Lower lobe of right lung (tissue), 2 donors: ENCODE data around the gene LAMA3. TPM values are rescaled to one million over a fixed set of nuclear protein-coding genes. Genes with fewer than 3 reads are reported as not detected.

Experiments used
- ATAC-seq, 2 donors: fragments of 200-7000 bp; cut with Tn5 transposase; one replicate each; pipeline ENCODE4 v1.9.1; 2020 to 2022; ENCODE audit warnings: mild to moderate bottlenecking in 2 of 2, moderate library complexity in 2 of 2
- DNase-seq: peaks from one replicate; pipeline ENCODE4 v3.0.0-alpha.2; 2020
- H3K27ac ChIP-seq: fragments of 200-600 bp; one replicate; pipeline ENCODE4 v1.8.0; 2022
- H3K27me3 ChIP-seq: fragments of 200-600 bp; one replicate; pipeline ENCODE4 v1.8.0; 2022; ENCODE audit warnings: low read depth
- H3K36me3 ChIP-seq: fragments of 200-600 bp; one replicate; pipeline ENCODE4 v1.8.0; 2022; ENCODE audit warnings: mild to moderate bottlenecking
- H3K4me1 ChIP-seq: fragments of 200-600 bp; one replicate; pipeline ENCODE4 v1.8.0; 2022
- H3K4me3 ChIP-seq: fragments of 200-600 bp; one replicate; pipeline ENCODE4 v1.8.0; 2022; ENCODE audit warnings: mild to moderate bottlenecking
- H3K9me3 ChIP-seq: fragments of 200-600 bp; one replicate; pipeline ENCODE4 v1.8.0; 2022
- intact Hi-C: fragments of 100-400 bp; cut with DNase I; formaldehyde crosslinking; loops from one replicate; pipeline ENCODE4 v1.11.0; 2022
- total RNA-seq: library from RNA; stranded (reverse); fragmentation: NEBNext Ultra II Directional; extraction: Animal tissue kit (Norgen Biotek cat#: 25700); gene quantifications from one replicate; pipeline ENCODE4 v1.2.1, GENCODE V29; 2021
- TF ChIP-seq, protein P1 (sequence below): fragments of 200-600 bp; IDR thresholded peaks from one replicate; pipeline ENCODE4 v1.8.0; 2022; ENCODE audit warnings: antibody characterized with exemption, mild to moderate bottlenecking
- donor health status: DM: no; HTN: yes; CAD: no; lungs with severe emphysema.

Gene LAMA3
- total RNA-seq, 1 donor from 2014 or later, result 89.1 TPM

DNA sequence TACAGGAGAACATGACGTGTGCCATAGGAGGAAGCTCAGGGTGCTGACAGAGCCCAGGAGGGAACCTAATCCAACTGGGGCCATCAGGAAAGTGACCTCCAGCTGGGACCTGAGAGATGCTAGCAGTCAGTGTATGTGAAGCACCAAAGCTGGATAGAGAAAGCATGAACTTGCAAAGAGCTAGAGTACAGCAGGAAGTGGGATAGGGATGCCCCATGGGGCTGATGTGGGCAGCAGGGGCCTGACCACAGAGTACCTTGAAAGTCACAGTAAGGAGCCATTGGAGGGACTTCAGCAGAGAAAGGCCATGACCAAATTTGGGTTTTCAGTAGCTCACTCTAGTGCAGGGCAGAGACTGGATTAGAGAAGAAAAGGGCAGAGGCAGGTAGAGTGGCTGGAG, 233.7 kb downstream of the LAMA3 start:
- no peaks in the 10 kb centered on the region for H3K4me1 ChIP-seq
- H3K9me3 ChIP-seq, result no peaks in the 10 kb centered on the region
- no peak overlapping the region for H3K4me3 ChIP-seq
- no peaks in the 10 kb centered on the region for H3K27me3 ChIP-seq
- peaks cover 9% of the 10 kb centered on the region for H3K36me3 ChIP-seq
- TF ChIP-seq, protein P1, sequence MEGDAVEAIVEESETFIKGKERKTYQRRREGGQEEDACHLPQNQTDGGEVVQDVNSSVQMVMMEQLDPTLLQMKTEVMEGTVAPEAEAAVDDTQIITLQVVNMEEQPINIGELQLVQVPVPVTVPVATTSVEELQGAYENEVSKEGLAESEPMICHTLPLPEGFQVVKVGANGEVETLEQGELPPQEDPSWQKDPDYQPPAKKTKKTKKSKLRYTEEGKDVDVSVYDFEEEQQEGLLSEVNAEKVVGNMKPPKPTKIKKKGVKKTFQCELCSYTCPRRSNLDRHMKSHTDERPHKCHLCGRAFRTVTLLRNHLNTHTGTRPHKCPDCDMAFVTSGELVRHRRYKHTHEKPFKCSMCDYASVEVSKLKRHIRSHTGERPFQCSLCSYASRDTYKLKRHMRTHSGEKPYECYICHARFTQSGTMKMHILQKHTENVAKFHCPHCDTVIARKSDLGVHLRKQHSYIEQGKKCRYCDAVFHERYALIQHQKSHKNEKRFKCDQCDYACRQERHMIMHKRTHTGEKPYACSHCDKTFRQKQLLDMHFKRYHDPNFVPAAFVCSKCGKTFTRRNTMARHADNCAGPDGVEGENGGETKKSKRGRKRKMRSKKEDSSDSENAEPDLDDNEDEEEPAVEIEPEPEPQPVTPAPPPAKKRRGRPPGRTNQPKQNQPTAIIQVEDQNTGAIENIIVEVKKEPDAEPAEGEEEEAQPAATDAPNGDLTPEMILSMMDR, result no peak
- no peak overlapping the region for H3K27ac ChIP-seq
- DNase-seq (no peak), ATAC-seq (no peak)
- intact Hi-C loops, result no loop called here

DNA sequence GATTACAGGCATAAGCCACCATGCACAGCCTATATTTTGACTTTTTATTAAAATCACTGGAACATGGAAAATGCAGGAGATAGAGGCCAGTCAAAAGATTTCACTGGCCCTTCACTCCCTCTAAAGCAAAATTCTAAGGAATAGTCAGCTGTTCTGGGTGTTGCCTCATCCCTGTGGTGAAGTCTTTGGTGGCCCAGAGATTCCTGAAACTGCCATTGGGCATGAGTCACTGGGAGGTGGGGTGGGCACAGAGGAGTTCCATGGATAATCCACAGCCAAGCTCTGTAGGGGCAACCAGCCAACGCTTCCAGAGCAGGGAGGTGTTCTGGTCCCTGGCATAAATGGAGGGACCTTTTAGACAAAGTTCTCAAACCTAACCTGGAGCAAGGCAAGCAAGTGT, 235.6 kb downstream of the LAMA3 start:
- Histone ChIP-seq H3K27ac (no peak overlapping the region), H3K4me1 (no peaks in the 10 kb centered on the region), H3K36me3 (peaks cover 15% of the 10 kb centered on the region), H3K4me3 (no peak overlapping the region), H3K27me3 (no peaks in the 10 kb centered on the region), H3K9me3 (no peaks in the 10 kb centered on the region)
- no peak for DNase-seq
- TF ChIP-seq, protein P1, result no peak
- intact Hi-C loops, result no loop called here
- ATAC-seq, result peak in 1 of 2 donors; percentile 23

DNA sequence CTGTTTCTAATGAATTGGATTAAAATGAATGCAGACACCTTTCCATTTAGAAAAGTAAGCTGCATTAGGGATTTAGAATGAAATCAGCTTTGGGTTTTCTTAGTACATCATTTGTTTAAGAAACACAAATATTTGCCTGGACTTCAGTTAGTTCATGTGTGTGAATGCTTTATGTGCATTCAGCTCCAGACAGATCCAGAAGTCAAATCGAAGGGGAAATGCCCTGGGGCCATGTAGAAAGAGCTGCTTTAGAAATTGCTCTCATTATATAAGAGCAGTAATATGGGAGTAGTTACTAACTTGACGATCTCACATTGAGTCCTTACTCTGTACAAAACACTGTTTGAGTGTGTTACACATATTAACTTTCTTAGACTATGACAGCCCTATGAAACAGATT, 237.3 kb downstream of the LAMA3 start:
- Histone ChIP-seq H3K27ac (no peak overlapping the region), H3K36me3 (peaks cover 15% of the 10 kb centered on the region), H3K4me1 (no peaks in the 10 kb centered on the region), H3K9me3 (no peaks in the 10 kb centered on the region), H3K4me3 (no peak overlapping the region), H3K27me3 (no peaks in the 10 kb centered on the region)
- TF ChIP-seq, protein P1, result no peak
- DNase-seq (no peak), ATAC-seq (no peak)
- intact Hi-C loops, result no loop called here

DNA sequence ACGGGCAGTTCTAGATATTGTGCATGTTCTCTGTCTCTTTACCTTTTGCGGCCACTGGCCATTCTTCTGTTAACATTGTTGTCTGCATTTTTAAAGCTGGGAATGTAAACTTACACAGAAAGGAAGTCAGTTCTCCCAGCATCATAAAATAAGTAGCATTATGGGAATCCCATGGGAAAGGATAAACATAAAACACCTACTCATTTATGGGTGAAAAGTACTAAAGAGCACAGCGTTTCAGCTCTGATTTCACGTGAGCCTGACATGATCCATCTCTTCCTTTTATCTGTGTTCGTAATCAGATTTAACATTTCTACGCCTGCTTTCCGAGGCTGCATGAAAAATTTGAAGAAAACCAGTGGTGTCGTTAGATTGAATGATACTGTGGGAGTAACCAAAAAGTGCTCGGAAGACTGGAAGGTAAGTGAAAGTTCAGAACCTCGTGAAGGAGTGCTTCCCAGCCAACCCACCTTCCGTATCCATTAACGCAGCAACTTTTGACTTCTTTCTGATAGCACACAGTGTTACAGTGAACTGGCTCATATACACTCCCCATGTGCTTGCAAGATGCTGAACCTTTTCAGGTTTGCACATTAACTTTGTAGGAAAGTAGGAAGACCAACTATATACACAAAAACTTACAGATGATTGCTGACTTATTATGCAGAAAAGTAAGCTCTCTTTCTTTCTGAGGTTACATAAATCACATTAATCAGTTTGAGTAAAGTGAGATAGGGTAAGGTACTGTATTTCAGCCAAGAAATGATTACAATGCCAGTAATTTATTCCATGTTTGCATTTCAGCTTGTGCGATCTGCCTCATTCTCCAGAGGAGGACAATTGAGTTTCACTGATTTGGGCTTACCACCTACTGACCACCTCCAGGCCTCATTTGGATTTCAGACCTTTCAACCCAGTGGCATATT, 238.8 kb downstream of the LAMA3 start:
- DNase-seq (no peak), ATAC-seq (no peak)
- H3K4me1 ChIP-seq, result no peaks in the 10 kb centered on the region
- TF ChIP-seq, protein P1, result no peak
- no peaks in the 10 kb centered on the region for H3K27me3 ChIP-seq
- no peak overlapping the region for H3K4me3 ChIP-seq
- H3K9me3 ChIP-seq, result no peaks in the 10 kb centered on the region
- no peak overlapping the region for H3K27ac ChIP-seq
- intact Hi-C loops, result no loop called here
- peaks cover 14% of the 10 kb centered on the region for H3K36me3 ChIP-seq

DNA sequence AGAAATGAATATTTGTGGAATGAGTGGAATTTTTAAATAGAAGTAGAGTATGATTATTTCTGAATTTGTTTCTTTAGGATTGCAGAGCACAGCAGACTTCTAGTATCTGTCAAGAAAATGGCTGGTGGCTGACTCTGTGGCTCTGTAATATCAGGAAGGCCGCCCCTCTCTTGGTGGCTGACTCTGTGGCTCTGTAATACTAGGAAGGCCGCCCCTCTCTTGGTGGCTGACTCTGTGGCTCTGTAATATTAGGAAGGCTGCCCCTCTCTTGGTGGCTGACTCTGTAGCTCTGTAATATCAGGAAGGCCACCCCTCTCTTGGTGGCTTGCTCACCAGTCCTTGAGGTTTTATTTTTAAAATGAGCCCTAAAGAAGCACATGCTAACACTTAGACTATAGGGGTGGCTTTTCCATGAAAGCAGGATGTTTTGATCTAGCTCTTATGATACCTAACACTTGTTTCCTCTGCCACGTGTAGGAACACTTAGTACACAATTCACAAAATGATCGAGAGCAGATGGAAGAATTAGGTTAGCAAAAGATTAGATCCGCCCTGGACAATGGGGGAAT, 240.2 kb downstream of the LAMA3 start:
- TF ChIP-seq, protein P1, result no peak
- peaks cover 14% of the 10 kb centered on the region for H3K36me3 ChIP-seq
- no peaks in the 10 kb centered on the region for H3K4me1 ChIP-seq
- H3K4me3 ChIP-seq, result no peak overlapping the region
- no peak for DNase-seq
- ATAC-seq, result no peak
- no peaks in the 10 kb centered on the region for H3K9me3 ChIP-seq
- intact Hi-C loops, result no loop called here
- no peaks in the 10 kb centered on the region for H3K27me3 ChIP-seq
- H3K27ac ChIP-seq, result no peak overlapping the region
